Measurements from ENCODE around the gene RAB3A. TPM values are rescaled to one million over a fixed set of nuclear protein-coding genes. Genes with fewer than 3 reads are reported as not detected.
A peak's percentile ranks its signal among the peaks of the same experiment; 100 is the strongest.

Gene RAB3A
- total and polyA plus RNA-seq, 9 of the 15 experiments (the other 6 are each of a cell fraction or from before 2014, with no cell fraction given), result 0.17 to 5.1 (median 0.90) TPM; not detected in 1

- TF ChIP-seq THRA (IDR thresholded peaks at IDR 0.05) (no peak), CHCHD3 (CRISPR knock-in tag; IDR thresholded peaks at IDR 0.05) (no peak), TAF7 (tag; IDR thresholded peaks at IDR 0.05) (no peak), EP400 (IDR thresholded peaks at IDR 0.05) (peak; percentile 42; the same call in 1 of the 2 replicates), PPARD (CRISPR knock-in tag; IDR thresholded peaks at IDR 0.05) (no peak), FOS (IDR thresholded peaks at IDR 0.05; ENCODE audit: extremely low read depth, insufficient read length) (no peak), ZEB2 (IDR thresholded peaks at IDR 0.05) (0 out of 2 replicates have a peak, but pooled peaks have one; percentile 14), CREBBP (IDR thresholded peaks at IDR 0.05; ENCODE audit: low read depth, low read length) (no peak), BHLHE40 (IDR thresholded peaks at IDR 0.05; ENCODE audit: low read length) (no peak), BCOR (IDR thresholded peaks at IDR 0.05) (no peak), PHF21A (IDR thresholded peaks at IDR 0.05; ENCODE audit: borderline replicate concordance, low read depth) (no peak), KLF1 (tag; IDR thresholded peaks at IDR 0.05) (no peak), ZNF717 (CRISPR knock-in tag; IDR thresholded peaks at IDR 0.05) (no peak), ELF2 (CRISPR knock-in tag; IDR thresholded peaks at IDR 0.05) (no peak), TCF15 (CRISPR knock-in tag; IDR thresholded peaks at IDR 0.05) (no peak), ZKSCAN8 (CRISPR knock-in tag; IDR thresholded peaks at IDR 0.05) (no peak), ZNF165 (CRISPR knock-in tag; IDR thresholded peaks at IDR 0.05; ENCODE audit: borderline replicate concordance) (no peak), KLF6 (CRISPR knock-in tag; IDR thresholded peaks at IDR 0.05; ENCODE audit: borderline replicate concordance) (no peak), HEY1 (CRISPR knock-in tag; IDR thresholded peaks at IDR 0.05; ENCODE audit: borderline replicate concordance) (peak; percentile 16; the same call in 1 of the 2 replicates), MXI1 (IDR thresholded peaks at IDR 0.05; ENCODE audit: low read depth, low read length) (no peak), ARID4B (CRISPR knock-in tag; IDR thresholded peaks at IDR 0.05) (no peak), HIVEP1 (CRISPR knock-in tag; IDR thresholded peaks at IDR 0.05) (no peak), NCOA2 (IDR thresholded peaks at IDR 0.05; ENCODE audit: partially characterized antibody in 2 of 2) (no peak)
These were observed 755 bp upstream of the RAB3A start (continued) for GRCh38 chr19:18204394-18205199.
